ENCODE results near the gene LENG1. TPM values are rescaled to one million over a fixed set of nuclear protein-coding genes. Genes with fewer than 3 reads are reported as not detected.
A peak's percentile ranks its signal among the peaks of the same experiment; 100 is the strongest.
"Not testable (repeated sequence)": the region's sequence is repeated elsewhere in the genome, so short reads cannot be mapped to it uniquely, and the experiment has no call there.

The LENG1 gene
- total and polyA plus RNA-seq, 10 donors, result 7.4 to 14.6 (median 9.0) TPM

- H3K27me3 ChIP-seq (replicated peaks in 1 of 7), result no peaks in the 10 kb centered on the region
- 86 to 91% (median 90%) methylated on average over 11 of the region's 11 CpGs for WGBS, 5 donors
Observed at GRCh38 chr19:54186934-54187381, 27.4 kb upstream of the LENG1 start.

DNA sequence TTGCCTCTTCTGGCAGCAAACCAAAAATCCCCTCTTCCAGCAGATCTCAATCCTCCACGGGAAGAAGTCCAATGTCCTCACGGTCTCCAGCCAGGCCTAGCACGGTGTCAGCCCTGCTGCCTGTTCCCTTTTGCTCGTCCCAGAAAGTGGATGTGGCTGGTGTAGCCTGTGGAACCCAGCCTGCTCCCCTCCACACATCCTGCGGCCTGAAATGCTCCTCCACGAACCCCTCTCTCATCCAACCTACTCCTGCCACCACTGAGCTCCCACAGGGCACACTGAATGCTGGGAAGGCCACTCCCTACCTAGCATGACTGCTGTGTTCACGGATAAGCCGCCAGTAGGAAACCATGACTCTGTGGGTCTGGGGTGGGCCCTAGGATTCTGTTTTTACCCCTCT lies 26.8 kb upstream of the LENG1 start:
- peaks cover 7 to 27% (median 15%) of the 10 kb centered on the region in 6 donors for H3K4me1 ChIP-seq
- H3K27ac ChIP-seq, result peak overlapping the region in 1 of 8 donors; percentile 99
- intact Hi-C loops (cut with DNase I; ENCODE audit: low total_unique reads), result no loop called here
- H3K27me3 ChIP-seq (replicated peaks in 1 of 7), result no peaks in the 10 kb centered on the region
- peak; percentile 68 for DNase-seq
- peaks cover 0 to 56% (median 2%) of the 10 kb centered on the region in 6 donors for H3K36me3 ChIP-seq
- no peak overlapping the region for H3K4me3 ChIP-seq
- TF ChIP-seq CTCF (IDR thresholded peaks at IDR 0.05 in 8 of 11, conservative IDR thresholded peaks at IDR 0.05 in 3 of 11), result no peak
- TF ChIP-seq POLR2AphosphoS5 (IDR thresholded peaks at IDR 0.05), result no peak
- no peak for TF ChIP-seq POLR2A (IDR thresholded peaks at IDR 0.05)
- WGBS, 5 donors, result 91 to 96% (median 93%) methylated on average over 8 of the region's 8 CpGs
- no peaks in the 10 kb centered on the region for H3K9me3 ChIP-seq

More at GRCh38 chr19:54186934-54187381, 27.4 kb upstream of the LENG1 start:
- Histone ChIP-seq H3K9me3 (no peaks in the 10 kb centered on the region), H3K4me3 (no peak overlapping the region), H3K36me3 (peaks cover 0 to 55% (median 2%) of the 10 kb centered on the region in 6 donors), H3K4me1 (peaks cover 11 to 33% (median 21%) of the 10 kb centered on the region in 6 donors), H3K27ac (peak overlapping the region in 1 of 8 donors; percentile 99)
- intact Hi-C loops (cut with DNase I; ENCODE audit: low total_unique reads), result no loop called here
- DNase-seq, result peak; percentile 77
- TF ChIP-seq CTCF (IDR thresholded peaks at IDR 0.05 in 8 of 11, conservative IDR thresholded peaks at IDR 0.05 in 3 of 11) (no peak), POLR2AphosphoS5 (IDR thresholded peaks at IDR 0.05) (peak in 1 of 3 donors; percentile 25)

GRCh38 chr19:54183431-54183830 lies 23.9 kb upstream of the LENG1 start:
- no peak for TF ChIP-seq POLR2A (IDR thresholded peaks at IDR 0.05)
- TF ChIP-seq CTCF (IDR thresholded peaks at IDR 0.05 in 8 of 11, conservative IDR thresholded peaks at IDR 0.05 in 3 of 11), result no peak
- TF ChIP-seq POLR2AphosphoS5 (IDR thresholded peaks at IDR 0.05), result peak in 1 of 3 donors; percentile 42
- Histone ChIP-seq H3K36me3 (peaks cover 0 to 85% (median 16%) of the 10 kb centered on the region in 6 donors), H3K4me3 (no peak overlapping the region), H3K4me1 (peaks cover 4 to 19% (median 9%) of the 10 kb centered on the region in 6 donors), H3K27me3 (replicated peaks in 1 of 7) (no peaks in the 10 kb centered on the region), H3K27ac (no peak overlapping the region), H3K9me3 (no peaks in the 10 kb centered on the region)
- intact Hi-C loops (cut with DNase I; ENCODE audit: low total_unique reads), result no loop called here
- WGBS, 5 donors, result 81 to 93% (median 83%) methylated on average over 10 to 11 of the region's 11 CpGs
- DNase-seq, result peak; percentile 67

DNA sequence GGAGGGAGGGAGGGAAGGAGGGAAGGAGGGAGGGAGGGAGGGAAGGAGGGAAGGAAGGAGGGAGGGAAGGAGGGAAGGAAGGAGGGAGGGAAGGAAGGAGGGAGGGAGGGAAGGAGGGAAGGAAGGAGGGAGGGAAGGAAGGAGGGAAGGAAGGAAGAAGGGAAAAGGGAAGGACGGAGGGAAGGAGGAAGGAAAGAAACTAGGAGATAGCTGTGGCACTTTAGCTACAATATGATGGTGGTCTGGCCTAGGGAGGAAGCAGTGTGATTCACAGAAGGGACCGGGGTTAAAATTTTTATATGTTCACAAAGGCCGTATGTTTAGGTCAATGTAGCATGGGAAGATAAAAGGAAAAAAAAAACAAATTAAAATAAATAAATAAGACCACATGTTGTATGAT lies 22.4 kb upstream of the LENG1 start:
- intact Hi-C loops (cut with DNase I; ENCODE audit: low total_unique reads), result not testable (repeated sequence)

More for the DNA sequence above, 22.4 kb upstream of the LENG1 start:
- not testable (repeated sequence) for H3K4me1 ChIP-seq; DNase-seq; H3K4me3 ChIP-seq; H3K9me3 ChIP-seq; H3K27ac ChIP-seq; H3K27me3 ChIP-seq (replicated peaks in 1 of 7)
- H3K36me3 ChIP-seq, result peaks cover 0 to 93% (median 18%) of the 10 kb centered on the region in 6 donors
- 83 to 88% (median 85%) methylated on average over 3 of the region's 3 CpGs for WGBS, 5 donors

Measured in spleen (tissue), 11 donors.